Adrenal gland (tissue), 12 donors: Measurements from ENCODE around the gene PHC2. TPM values are rescaled to one million over a fixed set of nuclear protein-coding genes. Genes with fewer than 3 reads are reported as not detected.

Experiments
- DNase-seq, 7 donors: peaks; one replicate each; pipeline ENCODE4 v3.0.0-alpha.2; 2019 to 2020
- H3K27ac ChIP-seq, 5 donors: fragments of 200-600 bp; sonication (generic) in 4 of 5; 1 replicate in 3 of 5; 2 replicates in 2 of 5; pipeline versions ENCODE4 v1.5.1 to v1.8.0; 2016 to 2020; ENCODE audit warnings: mild to moderate bottlenecking in 1 of 5
- H3K27me3 ChIP-seq: fragments of 200-600 bp; 2 replicates; pipeline ENCODE4 v1.8.0; 2021
- H3K36me3 ChIP-seq, 2 donors: fragments of 200-600 bp; replicated peaks in 1 of 2; 1 replicate in 1 of 2; 2 replicates in 1 of 2; pipeline versions ENCODE4 v1.5.1 to v1.8.0; 2018 to 2022
- H3K4me1 ChIP-seq, 2 donors: fragments of 200-600 bp; replicated peaks in 1 of 2; 1 replicate in 1 of 2; 2 replicates in 1 of 2; pipeline versions ENCODE4 v1.5.1 to v1.8.0; 2018 to 2021
- H3K4me3 ChIP-seq, 4 donors: fragments of 200-600 bp; sonication (generic) in 3 of 4; one replicate each; pipeline ENCODE4 v1.5.1; 2016 to 2018
- H3K9me3 ChIP-seq, 3 donors: fragments of 200-600 bp; sonication (generic) in 1 of 3; replicated peaks in 1 of 3; 1 replicate in 2 of 3; 2 replicates in 1 of 3; pipeline versions ENCODE4 v1.5.1 to v1.8.0; 2016 to 2021
- CTCF ChIP-seq, 6 experiments: fragments of 450-650 bp in 4 of 6; fragments of 200-600 bp in 2 of 6; sonication (generic) in 1 of 6; IDR thresholded peaks; 1 replicate in 5 of 6; 2 replicates in 1 of 6; pipeline versions ENCODE4 v1.5.1 to v1.8.0; 2016 to 2021; ENCODE audit warnings: antibody characterized with exemption in 6 of 6, mild to moderate bottlenecking in 2 of 6, moderate library complexity in 1 of 6
- POLR2A ChIP-seq, 2 donors: fragments of 450-650 bp; IDR thresholded peaks; one replicate each; pipeline ENCODE4 v1.6.1; 2017; ENCODE audit warnings: antibody characterized with exemption in 2 of 2, mild to moderate bottlenecking in 2 of 2, moderate library complexity in 1 of 2
- WGBS, 4 donors: extraction: QIAGEN DNeasy Blood & Tissue Kit in 2 of 4; methylation state at CpG; one replicate each; pipeline versions ENCODE4 v1.1.5 to v1.1.7; 2013 to 2017; 5-methylcytosine and 5-hydroxymethylcytosine counted together
- intact Hi-C, 2 donors: fragments of 100-400 bp; cut with DNase I; formaldehyde crosslinking; loops; one replicate each; pipeline versions ENCODE4 v1.14.1 to v1.15.0; 2022 to 2023
- polyA plus RNA-seq, 3 donors: library from polyadenylated mRNA; stranded (reverse); fragments of 200-250 nt in 2 of 3; fragments of 350-450 nt in 1 of 3; fragmentation: Illumina TruSeq in 1 of 3; extraction: RNeasy Lipid Tissue Mini Kit (QIAGEN cat#74804) in 1 of 3; gene quantifications; one replicate each; pipeline ENCODE4 v1.2.3, GENCODE V29; 2013 to 2014
- total RNA-seq, 9 donors: library from RNA; depleted of rRNA in 4 of 9; stranded (reverse); fragments of >200 nt in 4 of 9; fragments of 120-200 nt in 1 of 9; fragmentation: NEBNext Ultra II Directional in 1 of 9; extraction: Animal tissue kit (Norgen Biotek cat#: 25700) in 1 of 9; gene quantifications; one replicate each; pipeline versions ENCODE4 v1.1.0 to v1.2.4, GENCODE V29; 2013 to 2023
- donor health status: healthy with polysubstance abuse.
- donor health status: Bipolar disorder and iron deficiency.
- donor health status: DM: yes; HTN: yes; CAD: no.
- donor health status: DM: no; HTN: no; CAD: no.
- donor health status: DM: no; HTN: no; CAD: no.
- donor health status: DM: yes; HTN: yes; CAD: no.

The PHC2 gene
- total and polyA plus RNA-seq, 12 donors: 24.9 to 164 (median 112) TPM

- no peak overlapping the region for H3K27ac ChIP-seq
- H3K4me1 ChIP-seq: peaks cover 15 to 25% of the 10 kb centered on the region in 2 donors
- H3K4me3 ChIP-seq: no peak overlapping the region
- TF ChIP-seq POLR2A (IDR thresholded peaks at IDR 0.05): no peak
- TF ChIP-seq CTCF (IDR thresholded peaks at IDR 0.05): no peak
- no peaks in the 10 kb centered on the region for H3K36me3 ChIP-seq
- no peaks in the 10 kb centered on the region for H3K27me3 ChIP-seq
- intact Hi-C loops: no loop called here
- 91 to 97% (median 95%) methylated on average over 3 of the region's 3 CpGs for WGBS, 4 donors
- no peak for DNase-seq
- peaks cover 0 to 6% (median 0%) of the 10 kb centered on the region in 3 donors for H3K9me3 ChIP-seq
Measured at GRCh38 chr1:33401471-33401870, 29.4 kb downstream of the PHC2 start.

- Histone ChIP-seq H3K4me3 (no peak overlapping the region), H3K27ac (no peak overlapping the region), H3K4me1 (peaks cover 15 to 25% of the 10 kb centered on the region in 2 donors), H3K27me3 (no peaks in the 10 kb centered on the region), H3K36me3 (no peaks in the 10 kb centered on the region), H3K9me3 (peaks cover 0 to under 1% (median 0%) of the 10 kb centered on the region in 3 donors)
- 45 to 49% (median 47%) methylated on average over 4 of the region's 4 CpGs for WGBS, 4 donors
- intact Hi-C loops: no loop called here
- no peak for TF ChIP-seq POLR2A (IDR thresholded peaks at IDR 0.05)
- no peak for TF ChIP-seq CTCF (IDR thresholded peaks at IDR 0.05)
- DNase-seq: no peak
Measured at GRCh38 chr1:33400153-33400911, 30.6 kb downstream of the PHC2 start.

- no peaks in the 10 kb centered on the region for H3K9me3 ChIP-seq
- intact Hi-C loops: no loop called here
- no peak overlapping the region for H3K27ac ChIP-seq
- no peak for TF ChIP-seq POLR2A (IDR thresholded peaks at IDR 0.05)
- TF ChIP-seq CTCF (IDR thresholded peaks at IDR 0.05): no peak
- no peak overlapping the region for H3K4me3 ChIP-seq
- no peaks in the 10 kb centered on the region for H3K36me3 ChIP-seq
- DNase-seq: no peak
- H3K4me1 ChIP-seq: peaks cover 15 to 32% of the 10 kb centered on the region in 2 donors
- WGBS, 4 donors: 47 to 69% (median 57%) methylated on average over 3 of the region's 3 CpGs
- H3K27me3 ChIP-seq: no peaks in the 10 kb centered on the region
Measured at GRCh38 chr1:33399375-33399774, 31.5 kb downstream of the PHC2 start.

GRCh38 chr1:33397994-33398393 is 32.9 kb downstream of the PHC2 start:
- H3K36me3 ChIP-seq: no peaks in the 10 kb centered on the region
- H3K27ac ChIP-seq: no peak overlapping the region
- intact Hi-C loops: no loop called here
- TF ChIP-seq POLR2A (IDR thresholded peaks at IDR 0.05) (no peak), CTCF (IDR thresholded peaks at IDR 0.05) (no peak)
- no peaks in the 10 kb centered on the region for H3K9me3 ChIP-seq
- H3K27me3 ChIP-seq: no peaks in the 10 kb centered on the region
- no peak overlapping the region for H3K4me3 ChIP-seq
- H3K4me1 ChIP-seq: peaks cover 15 to 42% of the 10 kb centered on the region in 2 donors
- no peak for DNase-seq
